PC-9 (cell line): ENCODE data around the gene LTBP4. TPM values are rescaled to one million over a fixed set of nuclear protein-coding genes. Genes with fewer than 3 reads are reported as not detected.

Experiments
- BruUV-seq: library from RNA; stranded (reverse); fragments of 400-500 nt; replicated peaks from 2 replicates; lab custom pipeline; 2021; lab: Mats Ljungman, UMichigan
- CTCF ChIA-PET: fragments of 300-600 bp; sonication (Branson Sonifier 250); formaldehyde crosslinking; loops from one replicate; lab custom pipeline; 2022; ENCODE audit warnings: antibody characterized with exemption; lab: Charles Lee
- POLR2A ChIA-PET: fragments of 300-600 bp; sonication (Branson Sonifier 250); formaldehyde crosslinking; loops from one replicate; lab custom pipeline; 2022; ENCODE audit warnings: antibody characterized with exemption; ENCODE audit not compliant: unreplicated experiment; lab: Charles Lee
- DNase-seq, 2 experiments: peaks; one replicate each; pipeline versions ENCODE4 v3.0.0 to v3.0.0-alpha.2; 2015 to 2022; ENCODE audit warnings: mixed read lengths in 1 of 2
- H2AFZ ChIP-seq: fragments of 200-600 bp; sonication (generic); 2 replicates; pipeline ENCODE4 v1.8.1; 2017; ENCODE audit warnings: antibody characterized with exemption
- H3F3A ChIP-seq: fragments of 200-600 bp; sonication (generic); 2 replicates; pipeline ENCODE4 v1.8.1; 2017; ENCODE audit warnings: antibody characterized with exemption, mild to moderate bottlenecking, low read depth; ENCODE audit not compliant: insufficient read depth
- H3K27ac ChIP-seq: fragments of 200-600 bp; sonication (generic); 2 replicates; pipeline ENCODE4 v1.6.1; 2016; ENCODE audit warnings: mixed run types
- H3K27me3 ChIP-seq: fragments of 200-600 bp; sonication (generic); 2 replicates; pipeline ENCODE4 v1.6.1; 2016; ENCODE audit warnings: low read depth, mixed run types; ENCODE audit not compliant: insufficient read depth
- H3K36me3 ChIP-seq: fragments of 200-600 bp; sonication (generic); 2 replicates; pipeline ENCODE4 v1.6.1; 2016; ENCODE audit warnings: low read depth, mixed run types
- H3K4me1 ChIP-seq: fragments of 200-600 bp; sonication (generic); replicated peaks from 2 replicates; pipeline ENCODE4 v1.6.1; 2016; ENCODE audit warnings: mixed run types; ENCODE audit not compliant: insufficient read depth
- H3K4me2 ChIP-seq: fragments of 200-600 bp; sonication (generic); 2 replicates; pipeline ENCODE4 v1.6.1; 2017; ENCODE audit warnings: mixed run types
- H3K4me3 ChIP-seq: fragments of 200-600 bp; sonication (generic); 2 replicates; pipeline ENCODE4 v1.6.1; 2016; ENCODE audit warnings: mixed run types
- H3K79me2 ChIP-seq: fragments of 200-600 bp; sonication (generic); 2 replicates; pipeline ENCODE4 v1.6.1; 2017; ENCODE audit warnings: low read depth, mixed run types
- H3K9me2 ChIP-seq: fragments of 200-600 bp; sonication (generic); 2 replicates; pipeline ENCODE4 v1.8.1; 2017; ENCODE audit warnings: mild to moderate bottlenecking; ENCODE audit not compliant: insufficient read depth
- H3K9me3 ChIP-seq: fragments of 200-600 bp; sonication (generic); 2 replicates; pipeline ENCODE4 v1.8.1; 2016; ENCODE audit warnings: low read depth; ENCODE audit not compliant: insufficient read depth
- H4K20me1 ChIP-seq: fragments of 200-600 bp; sonication (generic); 2 replicates; pipeline ENCODE4 v1.8.1; 2017; ENCODE audit not compliant: insufficient read depth
- EZH2 ChIP-seq: fragments of 200-600 bp; sonication (generic); IDR thresholded peaks from 2 replicates; pipeline ENCODE4 v1.8.0; 2017; ENCODE audit warnings: antibody characterized with exemption, low read depth
- intact Hi-C: fragments of 100-400 bp; cut with micrococcal nuclease; formaldehyde crosslinking; loops from one replicate; pipeline ENCODE4 v1.10.0; 2022; ENCODE audit not compliant: unreplicated experiment
- total RNA-seq: library from RNA; stranded (reverse); gene quantifications from 2 replicates; pipeline ENCODE4 v1.2.3, GENCODE V29; 2021
- TF ChIP-seq, protein P1 (sequence below): fragments of 200-600 bp; sonication (generic); conservative IDR thresholded peaks from 2 replicates; pipeline ENCODE4 v1.6.1; 2017; ENCODE audit warnings: mixed run types, antibody characterized with exemption, mild to moderate bottlenecking, moderate library complexity

LTBP4 gene
- total RNA-seq, 1 experiment from 2014 or later = 163 TPM

DNA sequence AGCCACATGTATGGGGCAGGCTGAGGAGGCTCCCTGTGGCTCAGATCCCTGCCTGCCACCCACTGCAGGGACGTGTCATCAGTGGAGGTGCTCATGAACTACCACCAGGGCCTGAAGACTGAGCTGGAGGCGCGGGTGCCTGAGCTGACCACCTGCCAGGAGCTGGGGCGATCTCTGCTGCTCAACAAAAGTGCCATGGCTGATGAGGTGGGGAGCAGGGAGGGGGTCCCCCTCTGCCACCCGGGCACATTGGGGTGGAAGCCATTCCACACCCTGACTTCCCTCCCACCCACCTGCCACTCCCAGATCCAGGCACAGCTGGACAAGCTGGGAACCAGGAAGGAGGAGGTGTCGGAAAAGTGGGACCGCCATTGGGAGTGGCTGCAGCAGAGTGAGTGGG, 35.8 kb upstream of the LTBP4 start:
- Histone ChIP-seq H3K9me3 (no peaks in the 10 kb centered on the region), H3K9me2 (no peaks in the 10 kb centered on the region), H3K4me2 (no peak overlapping the region), H3K4me1 (peaks cover 7% of the 10 kb centered on the region), H3K27me3 (peaks cover 10% of the 10 kb centered on the region), H3K27ac (no peak overlapping the region), H3K4me3 (no peak overlapping the region), H3K79me2 (no peaks in the 10 kb centered on the region), H3F3A (peaks cover 9% of the 10 kb centered on the region; the same call in 1 of the 2 replicates), H2AFZ (no peak overlapping the region), H4K20me1 (no peaks in the 10 kb centered on the region), H3K36me3 (no peaks in the 10 kb centered on the region)
- no TSS peak for BruUV-seq
- DNase-seq = no peak
- CTCF ChIA-PET = no interaction called here
- TF ChIP-seq, protein P1, sequence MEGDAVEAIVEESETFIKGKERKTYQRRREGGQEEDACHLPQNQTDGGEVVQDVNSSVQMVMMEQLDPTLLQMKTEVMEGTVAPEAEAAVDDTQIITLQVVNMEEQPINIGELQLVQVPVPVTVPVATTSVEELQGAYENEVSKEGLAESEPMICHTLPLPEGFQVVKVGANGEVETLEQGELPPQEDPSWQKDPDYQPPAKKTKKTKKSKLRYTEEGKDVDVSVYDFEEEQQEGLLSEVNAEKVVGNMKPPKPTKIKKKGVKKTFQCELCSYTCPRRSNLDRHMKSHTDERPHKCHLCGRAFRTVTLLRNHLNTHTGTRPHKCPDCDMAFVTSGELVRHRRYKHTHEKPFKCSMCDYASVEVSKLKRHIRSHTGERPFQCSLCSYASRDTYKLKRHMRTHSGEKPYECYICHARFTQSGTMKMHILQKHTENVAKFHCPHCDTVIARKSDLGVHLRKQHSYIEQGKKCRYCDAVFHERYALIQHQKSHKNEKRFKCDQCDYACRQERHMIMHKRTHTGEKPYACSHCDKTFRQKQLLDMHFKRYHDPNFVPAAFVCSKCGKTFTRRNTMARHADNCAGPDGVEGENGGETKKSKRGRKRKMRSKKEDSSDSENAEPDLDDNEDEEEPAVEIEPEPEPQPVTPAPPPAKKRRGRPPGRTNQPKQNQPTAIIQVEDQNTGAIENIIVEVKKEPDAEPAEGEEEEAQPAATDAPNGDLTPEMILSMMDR = no peak
- no peak for TF ChIP-seq EZH2
- intact Hi-C loops = no loop called here
- POLR2A ChIA-PET = interaction anchor here (0.6 kb wide), 1 partner anchor 62 kb away, joined by 7 read pairs; no protein-coding TSS in a partner anchor

DNA sequence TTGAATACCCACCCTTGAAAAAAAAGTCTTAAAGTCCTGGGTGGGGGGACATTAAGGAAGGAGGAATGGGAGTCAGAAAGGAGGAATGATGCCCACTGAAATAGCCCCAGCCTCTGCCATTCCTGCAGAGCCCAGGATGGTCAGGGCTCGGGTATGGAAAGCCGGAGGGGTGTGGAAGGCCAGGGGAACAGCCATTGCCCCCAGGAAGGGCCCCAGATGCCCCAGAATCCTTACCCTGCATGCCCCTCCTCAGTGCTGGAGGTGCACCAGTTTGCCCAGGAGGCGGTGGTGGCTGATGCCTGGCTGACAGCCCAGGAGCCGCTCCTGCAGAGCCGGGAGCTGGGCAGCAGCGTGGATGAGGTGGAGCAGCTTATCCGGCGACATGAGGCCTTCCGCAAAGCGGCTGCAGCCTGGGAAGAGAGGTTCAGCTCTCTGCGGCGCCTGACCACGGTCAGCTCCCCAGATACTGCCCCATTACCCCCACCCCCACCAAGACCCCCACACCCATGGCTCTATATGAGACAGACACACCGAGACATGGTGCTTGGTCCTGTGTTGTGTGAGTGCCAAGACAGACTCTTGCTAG, 35.2 kb upstream of the LTBP4 start:
- H3K79me2 ChIP-seq = no peaks in the 10 kb centered on the region
- H3K9me3 ChIP-seq = no peaks in the 10 kb centered on the region
- ChIA-PET POLR2A (no interaction called here), CTCF (interaction anchor here (0.6 kb wide), 1 partner anchor 1012 kb away, joined by 5 read pairs; no protein-coding TSS in a partner anchor)
- H3K27ac ChIP-seq = no peak overlapping the region
- no peak for TF ChIP-seq EZH2
- TF ChIP-seq, protein P1 = no peak
- no TSS peak for BruUV-seq
- H3K36me3 ChIP-seq = no peaks in the 10 kb centered on the region
- peaks cover 4% of the 10 kb centered on the region; the same call in 1 of the 2 replicates for H3K27me3 ChIP-seq
- H3K4me1 ChIP-seq = peaks cover 7% of the 10 kb centered on the region
- intact Hi-C loops = no loop called here
- DNase-seq = no peak
- no peak overlapping the region for H3K4me3 ChIP-seq
- no peaks in the 10 kb centered on the region for H4K20me1 ChIP-seq
- no peak overlapping the region for H3K4me2 ChIP-seq
- no peaks in the 10 kb centered on the region for H3K9me2 ChIP-seq
- no peak overlapping the region for H2AFZ ChIP-seq
- peaks cover 10% of the 10 kb centered on the region; the same call in 1 of the 2 replicates for H3F3A ChIP-seq

DNA sequence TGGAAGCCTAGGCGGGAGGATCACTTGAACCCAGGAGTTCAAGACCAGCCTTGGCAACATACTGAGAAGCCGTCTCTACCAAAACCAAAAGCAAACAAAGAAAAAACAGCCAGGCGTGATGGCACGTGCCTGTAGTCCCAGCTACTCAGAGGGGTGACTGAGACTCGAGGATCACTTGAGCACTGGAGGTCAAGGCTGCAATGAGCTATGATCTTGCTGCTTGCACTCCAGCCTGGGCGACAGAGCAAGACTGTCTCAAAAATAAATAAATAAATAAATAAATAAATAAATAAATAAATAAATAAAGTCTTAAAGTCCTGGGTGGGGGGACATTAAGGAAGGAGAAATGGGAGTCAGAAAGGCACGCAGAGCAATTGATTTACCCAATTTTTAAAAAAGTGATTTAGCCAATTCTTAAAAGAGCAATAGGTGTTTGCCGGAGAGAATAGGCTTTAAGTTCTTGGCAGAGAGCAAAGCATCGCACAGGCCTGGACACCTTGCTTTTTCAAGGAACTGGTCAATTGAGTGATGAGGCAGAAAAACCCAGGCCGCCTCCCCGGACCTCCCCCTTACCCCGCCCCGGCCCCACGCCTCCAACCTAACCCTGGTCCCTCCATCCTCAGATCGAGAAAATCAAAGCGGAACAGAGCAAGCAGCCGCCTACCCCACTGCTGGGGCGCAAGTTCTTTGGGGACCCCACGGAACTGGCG, 34.0 kb upstream of the LTBP4 start:
- Histone ChIP-seq H3K4me2 (no peak overlapping the region), H3K4me3 (no peak overlapping the region), H3K9me3 (no peaks in the 10 kb centered on the region), H4K20me1 (no peaks in the 10 kb centered on the region), H3K9me2 (no peaks in the 10 kb centered on the region), H3K27ac (no peak overlapping the region), H3K4me1 (peaks cover 7% of the 10 kb centered on the region), H3F3A (peaks cover 12% of the 10 kb centered on the region; the same call in 1 of the 2 replicates), H2AFZ (no peak overlapping the region), H3K79me2 (no peaks in the 10 kb centered on the region), H3K36me3 (no peaks in the 10 kb centered on the region), H3K27me3 (no peaks in the 10 kb centered on the region)
- CTCF ChIA-PET = no interaction called here
- TF ChIP-seq EZH2 = no peak
- TF ChIP-seq, protein P1 = no peak
- BruUV-seq = no TSS peak
- POLR2A ChIA-PET = no interaction called here
- intact Hi-C loops = no loop called here
- DNase-seq = no peak
